ENCODE data around the gene FOXJ3.

The FOXJ3 gene

GRCh38 chr1:42195841-42196240, 139.2 kb downstream of the FOXJ3 start:
- Histone ChIP-seq H3K27me3 (ENCODE audit: insufficient read depth, low read depth, severe bottlenecking) (no peaks in the 10 kb centered on the region), H3K36me3 (peaks cover 56% of the 10 kb centered on the region), H3K27ac (no peak overlapping the region), H3K9me3 (ENCODE audit: severe bottlenecking) (no peaks in the 10 kb centered on the region), H3K4me3 (ENCODE audit: low read depth, low read length) (no peak overlapping the region)
- no peak for DNase-seq
- no peak for TF ChIP-seq CTCF (IDR thresholded peaks at IDR 0.05; ENCODE audit: low read depth, low read length)

GRCh38 chr1:42192106-42192505, 142.9 kb downstream of the FOXJ3 start:
- peaks cover 66% of the 10 kb centered on the region for H3K36me3 ChIP-seq

GRCh38 chr1:42191319-42191718, 143.7 kb downstream of the FOXJ3 start:
- no peak for TF ChIP-seq CTCF (IDR thresholded peaks at IDR 0.05; ENCODE audit: low read depth, low read length)
- no peaks in the 10 kb centered on the region for H3K27me3 ChIP-seq (ENCODE audit: insufficient read depth, low read depth, severe bottlenecking)
- no peaks in the 10 kb centered on the region for H3K9me3 ChIP-seq (ENCODE audit: severe bottlenecking)
- H3K4me3 ChIP-seq (ENCODE audit: low read depth, low read length) = no peak overlapping the region
- H3K27ac ChIP-seq = no peak overlapping the region
- H3K36me3 ChIP-seq = peaks cover 62% of the 10 kb centered on the region
- DNase-seq = no peak

More at GRCh38 chr1:42192106-42192505, 142.9 kb downstream of the FOXJ3 start:
- no peak for DNase-seq
- Histone ChIP-seq H3K27ac (no peak overlapping the region), H3K4me3 (ENCODE audit: low read depth, low read length) (no peak overlapping the region), H3K9me3 (ENCODE audit: severe bottlenecking) (no peaks in the 10 kb centered on the region), H3K27me3 (ENCODE audit: insufficient read depth, low read depth, severe bottlenecking) (no peaks in the 10 kb centered on the region)
- no peak for TF ChIP-seq CTCF (IDR thresholded peaks at IDR 0.05; ENCODE audit: low read depth, low read length)

GRCh38 chr1:42189931-42190853, 144.8 kb downstream of the FOXJ3 start:
- no peaks in the 10 kb centered on the region for H3K9me3 ChIP-seq (ENCODE audit: severe bottlenecking)
- DNase-seq = no peak
- no peaks in the 10 kb centered on the region for H3K27me3 ChIP-seq (ENCODE audit: insufficient read depth, low read depth, severe bottlenecking)
- H3K27ac ChIP-seq = no peak overlapping the region
- no peak overlapping the region for H3K4me3 ChIP-seq (ENCODE audit: low read depth, low read length)
- peaks cover 54% of the 10 kb centered on the region for H3K36me3 ChIP-seq
- no peak for TF ChIP-seq CTCF (IDR thresholded peaks at IDR 0.05; ENCODE audit: low read depth, low read length)

DNA sequence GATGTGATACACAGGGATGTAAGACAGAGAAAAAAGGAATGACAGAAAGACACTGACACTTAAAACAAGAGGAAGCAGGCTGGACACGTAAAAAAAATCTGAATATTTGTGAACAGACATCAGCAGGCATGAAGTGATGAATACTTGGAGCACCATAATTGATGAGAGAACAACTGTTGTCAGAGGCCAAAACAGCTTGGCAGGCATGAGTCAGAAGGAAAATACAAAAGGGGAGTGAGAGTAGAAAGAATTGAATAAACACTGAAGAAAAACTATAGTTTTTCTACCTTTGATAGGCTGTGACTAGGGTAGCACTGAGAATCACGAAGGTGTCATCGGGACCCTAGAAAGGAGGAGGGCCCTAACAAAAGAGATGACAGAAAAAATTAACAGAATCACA, 148.9 kb downstream of the FOXJ3 start:
- no peak overlapping the region for H3K4me3 ChIP-seq (ENCODE audit: low read depth, low read length)
- H3K9me3 ChIP-seq (ENCODE audit: severe bottlenecking) = no peaks in the 10 kb centered on the region
- TF ChIP-seq CTCF (IDR thresholded peaks at IDR 0.05; ENCODE audit: low read depth, low read length) = no peak
- DNase-seq = no peak
- no peak overlapping the region for H3K27ac ChIP-seq
- peaks cover 62% of the 10 kb centered on the region for H3K36me3 ChIP-seq
- no peaks in the 10 kb centered on the region for H3K27me3 ChIP-seq (ENCODE audit: insufficient read depth, low read depth, severe bottlenecking)

All from WERI-Rb-1 (cell line).